NCI-H1436 treated with DMSO at 0.1 percent for 48 hours (cell line): ENCODE data around the gene CDH4.
"Not testable (repeated sequence)": the region's sequence is repeated elsewhere in the genome, so short reads cannot be mapped to it uniquely, and the experiment has no call there.

Source experiments
- DNase-seq: peaks from one replicate; lab custom pipeline; 2025; lab: John Stamatoyannopoulos, UW

Gene CDH4

GRCh38 chr20:61965606-61966491, 713.8 kb downstream of the CDH4 start:
- DNase-seq = no peak

- no peak for DNase-seq
These were observed 714.6 kb downstream of the CDH4 start for GRCh38 chr20:61966492-61967244.

- DNase-seq = no peak
These were observed 715.2 kb downstream of the CDH4 start for GRCh38 chr20:61967300-61967699.

GRCh38 chr20:61968036-61968810, 716.2 kb downstream of the CDH4 start:
- no peak for DNase-seq

- DNase-seq = no peak
These were observed 716.9 kb downstream of the CDH4 start for GRCh38 chr20:61968932-61969331.

GRCh38 chr20:61969806-61970205, 717.7 kb downstream of the CDH4 start:
- no peak for DNase-seq

GRCh38 chr20:61970357-61970756, 718.3 kb downstream of the CDH4 start:
- no peak for DNase-seq

- not testable (repeated sequence) for DNase-seq
These were observed 719.5 kb downstream of the CDH4 start for GRCh38 chr20:61971595-61971994.

- no peak for DNase-seq
These were observed 720.8 kb downstream of the CDH4 start for GRCh38 chr20:61972636-61973508.

- no peak for DNase-seq
These were observed 721.7 kb downstream of the CDH4 start for GRCh38 chr20:61973515-61974356.

GRCh38 chr20:61974357-61974665, 722.2 kb downstream of the CDH4 start:
- no peak for DNase-seq

GRCh38 chr20:61975407-61976129, 723.5 kb downstream of the CDH4 start:
- DNase-seq = no peak

GRCh38 chr20:61976263-61976643, 724.2 kb downstream of the CDH4 start:
- DNase-seq = no peak

- DNase-seq = no peak
These were observed 724.8 kb downstream of the CDH4 start for GRCh38 chr20:61976644-61977418.

- no peak for DNase-seq
These were observed 725.3 kb downstream of the CDH4 start for GRCh38 chr20:61977419-61977786.

- DNase-seq = no peak
These were observed 726.4 kb downstream of the CDH4 start for GRCh38 chr20:61978491-61978890.

GRCh38 chr20:61979090-61979489, 727.0 kb downstream of the CDH4 start:
- no peak for DNase-seq

- no peak for DNase-seq
These were observed 727.9 kb downstream of the CDH4 start for GRCh38 chr20:61979701-61980635.
